Mesothelial cell of epicardium (in vitro differentiated cells): ENCODE results near the gene E2F3. TPM values are rescaled to one million over a fixed set of nuclear protein-coding genes. Genes with fewer than 3 reads are reported as not detected.

ENCODE experiments used
- DNase-seq, 2 experiments: peaks; one replicate each; pipeline ENCODE4 v3.0.0; 2021; ENCODE audit warnings: low spot score in 2 of 2; ENCODE audit not compliant: unreplicated experiment in 2 of 2
- H3K27ac Mint-ChIP-seq: 2 replicates; pipeline ENCODE4 v1.8.0; 2021; ENCODE audit warnings: mixed read lengths
- H3K27me3 Mint-ChIP-seq: 2 replicates; pipeline ENCODE4 v1.8.0; 2021; ENCODE audit warnings: low read depth, mixed read lengths
- H3K36me3 Mint-ChIP-seq: 2 replicates; pipeline ENCODE4 v1.8.0; 2021; ENCODE audit warnings: mixed read lengths
- H3K4me1 Mint-ChIP-seq: 2 replicates; pipeline ENCODE4 v1.8.0; 2021; ENCODE audit warnings: mixed read lengths
- H3K4me3 Mint-ChIP-seq: 2 replicates; pipeline ENCODE4 v1.8.0; 2021; ENCODE audit warnings: mild to moderate bottlenecking, moderate library complexity, mixed read lengths
- H3K9me3 Mint-ChIP-seq: 2 replicates; pipeline ENCODE4 v1.8.0; 2021; ENCODE audit warnings: mixed read lengths
- CTCF ChIP-seq: fragments of 200-600 bp; sonication (generic); IDR thresholded peaks from one replicate; pipeline ENCODE4 v1.5.0; 2021; ENCODE audit warnings: antibody characterized with exemption; ENCODE audit not compliant: unreplicated experiment
- total RNA-seq: library from RNA; stranded (reverse); gene quantifications from 3 replicates; pipeline ENCODE4 v1.2.1, GENCODE V29; 2021

E2F3 gene
- total RNA-seq, 1 donor from 2014 or later: 24.2 TPM

GRCh38 chr6:20426177-20427082, 24.8 kb downstream of the E2F3 start:
- H3K9me3 Mint-ChIP-seq: peaks cover 21% of the 10 kb centered on the region
- no peak for DNase-seq
- TF ChIP-seq CTCF: no peak
- H3K4me3 Mint-ChIP-seq: no peak overlapping the region
- no peaks in the 10 kb centered on the region for H3K27me3 Mint-ChIP-seq
- H3K27ac Mint-ChIP-seq: no peak overlapping the region
- peaks cover 31% of the 10 kb centered on the region for H3K36me3 Mint-ChIP-seq
- H3K4me1 Mint-ChIP-seq: peaks cover 7% of the 10 kb centered on the region

DNA sequence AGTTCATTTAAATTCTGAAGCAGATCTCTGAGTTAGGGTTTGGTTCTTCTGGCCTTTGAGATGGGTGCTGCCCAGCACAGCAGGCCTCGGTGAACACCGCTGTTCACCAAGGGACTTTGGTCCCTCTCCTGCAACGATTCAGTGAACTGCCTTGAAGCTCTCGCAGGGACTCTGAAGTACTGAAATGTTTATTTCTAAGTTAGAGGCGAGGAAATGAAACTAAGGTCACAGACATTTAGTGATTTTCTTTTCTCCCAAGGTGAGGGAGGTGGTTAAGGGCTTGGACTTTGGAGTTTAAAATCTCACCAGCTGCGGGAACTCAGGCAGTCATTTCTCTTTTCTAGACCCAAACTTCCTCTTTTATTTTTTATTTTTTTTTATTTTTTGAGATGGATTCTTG, 26.2 kb downstream of the E2F3 start:
- no peak for DNase-seq
- Mint-ChIP-seq H3K27me3 (no peaks in the 10 kb centered on the region), H3K4me3 (no peak overlapping the region), H3K9me3 (peaks cover 13% of the 10 kb centered on the region), H3K4me1 (peaks cover 7% of the 10 kb centered on the region), H3K36me3 (peaks cover 27% of the 10 kb centered on the region), H3K27ac (no peak overlapping the region)
- TF ChIP-seq CTCF: no peak

DNA sequence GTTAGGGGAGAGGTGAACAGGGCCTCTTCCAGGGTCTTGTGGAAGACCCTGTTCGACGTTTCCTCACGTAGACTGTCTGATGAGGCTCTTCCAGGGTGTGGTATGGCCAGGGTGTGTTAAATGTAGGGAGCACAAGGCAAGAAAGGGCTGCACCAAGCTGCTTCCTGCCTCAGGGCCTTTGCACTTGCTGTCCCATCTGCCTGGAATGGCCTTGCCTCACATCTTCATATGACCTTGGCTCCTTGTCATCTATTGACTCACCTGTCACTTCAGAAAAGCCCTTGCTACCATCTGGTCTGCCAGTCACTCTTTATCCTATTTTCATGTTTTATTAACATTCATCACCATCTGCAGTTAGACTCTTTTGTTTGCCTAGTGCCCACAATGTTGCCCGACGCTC, 31.0 kb downstream of the E2F3 start:
- Mint-ChIP-seq H3K36me3 (peaks cover 24% of the 10 kb centered on the region), H3K27ac (no peak overlapping the region), H3K4me1 (peaks cover 10% of the 10 kb centered on the region), H3K4me3 (no peak overlapping the region), H3K9me3 (peaks cover 9% of the 10 kb centered on the region), H3K27me3 (no peaks in the 10 kb centered on the region)
- no peak for TF ChIP-seq CTCF
- DNase-seq: no peak

GRCh38 chr6:20433321-20433720, 31.6 kb downstream of the E2F3 start:
- no peak for TF ChIP-seq CTCF
- H3K27ac Mint-ChIP-seq: no peak overlapping the region
- peaks cover 12% of the 10 kb centered on the region for H3K4me1 Mint-ChIP-seq
- peaks cover 23% of the 10 kb centered on the region for H3K36me3 Mint-ChIP-seq
- DNase-seq: no peak
- no peaks in the 10 kb centered on the region for H3K27me3 Mint-ChIP-seq
- H3K4me3 Mint-ChIP-seq: no peak overlapping the region
- H3K9me3 Mint-ChIP-seq: peaks cover 9% of the 10 kb centered on the region

- peaks cover 9% of the 10 kb centered on the region for H3K9me3 Mint-ChIP-seq
- H3K4me1 Mint-ChIP-seq: peaks cover 17% of the 10 kb centered on the region
- TF ChIP-seq CTCF: no peak
- DNase-seq: no peak
- no peaks in the 10 kb centered on the region for H3K27me3 Mint-ChIP-seq
- peak overlapping the region; percentile 3 for H3K27ac Mint-ChIP-seq
- peaks cover 23% of the 10 kb centered on the region for H3K36me3 Mint-ChIP-seq
- no peak overlapping the region for H3K4me3 Mint-ChIP-seq
These were observed 32.2 kb downstream of the E2F3 start for GRCh38 chr6:20433929-20434328.
